ENCODE data around the gene ZNF112. TPM values are rescaled to one million over a fixed set of nuclear protein-coding genes. Genes with fewer than 3 reads are reported as not detected.

ZNF112 gene
- polyA plus RNA-seq, 1 of the 3 experiments (the other 2 are of a cell fraction) = 2.5 TPM

DNA sequence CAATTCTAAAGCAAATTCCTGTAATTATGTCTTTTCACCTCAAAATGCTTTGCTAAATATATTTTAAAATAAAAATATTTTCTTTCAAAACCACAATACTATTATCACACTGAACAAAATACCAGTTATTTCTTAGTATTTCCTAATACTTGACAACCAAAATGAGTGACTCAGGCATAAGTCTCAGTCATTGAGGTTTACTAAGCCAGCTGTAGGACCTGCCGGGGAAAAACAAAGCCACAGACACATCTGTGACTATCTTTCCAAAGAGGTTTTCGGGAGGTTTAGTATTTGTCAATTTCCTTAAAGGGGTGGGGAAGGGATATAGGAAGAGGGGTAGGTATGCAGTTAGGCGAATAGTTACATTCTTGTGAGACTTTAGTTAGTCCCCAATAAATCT lies 48.5 kb downstream of the ZNF112 start (continued):
- TF ChIP-seq, protein P1, sequence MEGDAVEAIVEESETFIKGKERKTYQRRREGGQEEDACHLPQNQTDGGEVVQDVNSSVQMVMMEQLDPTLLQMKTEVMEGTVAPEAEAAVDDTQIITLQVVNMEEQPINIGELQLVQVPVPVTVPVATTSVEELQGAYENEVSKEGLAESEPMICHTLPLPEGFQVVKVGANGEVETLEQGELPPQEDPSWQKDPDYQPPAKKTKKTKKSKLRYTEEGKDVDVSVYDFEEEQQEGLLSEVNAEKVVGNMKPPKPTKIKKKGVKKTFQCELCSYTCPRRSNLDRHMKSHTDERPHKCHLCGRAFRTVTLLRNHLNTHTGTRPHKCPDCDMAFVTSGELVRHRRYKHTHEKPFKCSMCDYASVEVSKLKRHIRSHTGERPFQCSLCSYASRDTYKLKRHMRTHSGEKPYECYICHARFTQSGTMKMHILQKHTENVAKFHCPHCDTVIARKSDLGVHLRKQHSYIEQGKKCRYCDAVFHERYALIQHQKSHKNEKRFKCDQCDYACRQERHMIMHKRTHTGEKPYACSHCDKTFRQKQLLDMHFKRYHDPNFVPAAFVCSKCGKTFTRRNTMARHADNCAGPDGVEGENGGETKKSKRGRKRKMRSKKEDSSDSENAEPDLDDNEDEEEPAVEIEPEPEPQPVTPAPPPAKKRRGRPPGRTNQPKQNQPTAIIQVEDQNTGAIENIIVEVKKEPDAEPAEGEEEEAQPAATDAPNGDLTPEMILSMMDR (IDR thresholded peaks at IDR 0.05) = no peak
- TF ChIP-seq SMC3 (IDR thresholded peaks at IDR 0.05; ENCODE audit: low read depth, low read length) = no peak
- no peak for TF ChIP-seq FOXM1 (IDR thresholded peaks at IDR 0.05; ENCODE audit: low read depth)

DNA sequence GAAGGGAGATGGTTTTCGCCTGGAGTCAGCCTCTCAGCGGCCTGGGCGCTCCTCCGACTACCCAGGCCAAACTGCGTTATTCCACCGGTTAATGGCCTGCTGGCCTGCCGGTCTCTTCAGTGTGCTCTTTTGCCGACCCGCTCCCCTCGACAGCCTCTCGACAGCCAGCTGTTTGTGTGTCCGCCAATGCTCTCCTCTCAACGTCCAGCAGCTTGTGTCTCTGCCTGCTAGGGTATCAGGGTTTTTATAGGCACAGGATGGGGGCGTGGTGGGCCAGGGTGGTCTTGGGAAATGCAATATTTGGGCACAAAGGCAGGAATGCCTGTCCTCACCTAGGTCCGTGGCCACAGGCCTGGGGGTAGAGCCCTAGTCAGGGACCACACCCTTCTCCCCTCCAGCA lies 50.2 kb downstream of the ZNF112 start:
- Histone ChIP-seq H3K4me2 (no peak overlapping the region), H3K27me3 (ENCODE audit: insufficient read depth) (no peaks in the 10 kb centered on the region), H3K9ac (no peak overlapping the region), H2AFZ (ENCODE audit: low read depth) (no peak overlapping the region), H3K4me3 (ENCODE audit: low read depth in 2 of 2, low read length in 1 of 2) (no peak overlapping the region), H4K20me1 (ENCODE audit: insufficient read depth) (no peaks in the 10 kb centered on the region), H3K9me2 (no peaks in the 10 kb centered on the region), H3K4me1 (ENCODE audit: control insufficient read depth in 1 of 2, insufficient read depth in 2 of 2, low read depth in 1 of 2, low read length in 1 of 2) (peaks cover 0 to 4% of the 10 kb centered on the region in 2 experiments; a peak in 2 of 4 replicates), H3K36me3 (replicated peaks in 1 of 2; ENCODE audit: control insufficient read depth in 1 of 2, insufficient read depth in 2 of 2, low read length in 1 of 2) (peaks cover 7 to 9% of the 10 kb centered on the region in 2 experiments), H3F3A (replicated peaks; ENCODE audit: insufficient read depth) (peaks cover 10% of the 10 kb centered on the region), H3K9me3 (no peaks in the 10 kb centered on the region), H3K79me2 (ENCODE audit: insufficient read depth) (peaks cover 3% of the 10 kb centered on the region), H3K27ac (ENCODE audit: low read depth in 2 of 2, low read length in 1 of 2) (no peak overlapping the region)
- TF ChIP-seq ELF1 (IDR thresholded peaks at IDR 0.05) = no peak
- TF ChIP-seq, protein P2, sequence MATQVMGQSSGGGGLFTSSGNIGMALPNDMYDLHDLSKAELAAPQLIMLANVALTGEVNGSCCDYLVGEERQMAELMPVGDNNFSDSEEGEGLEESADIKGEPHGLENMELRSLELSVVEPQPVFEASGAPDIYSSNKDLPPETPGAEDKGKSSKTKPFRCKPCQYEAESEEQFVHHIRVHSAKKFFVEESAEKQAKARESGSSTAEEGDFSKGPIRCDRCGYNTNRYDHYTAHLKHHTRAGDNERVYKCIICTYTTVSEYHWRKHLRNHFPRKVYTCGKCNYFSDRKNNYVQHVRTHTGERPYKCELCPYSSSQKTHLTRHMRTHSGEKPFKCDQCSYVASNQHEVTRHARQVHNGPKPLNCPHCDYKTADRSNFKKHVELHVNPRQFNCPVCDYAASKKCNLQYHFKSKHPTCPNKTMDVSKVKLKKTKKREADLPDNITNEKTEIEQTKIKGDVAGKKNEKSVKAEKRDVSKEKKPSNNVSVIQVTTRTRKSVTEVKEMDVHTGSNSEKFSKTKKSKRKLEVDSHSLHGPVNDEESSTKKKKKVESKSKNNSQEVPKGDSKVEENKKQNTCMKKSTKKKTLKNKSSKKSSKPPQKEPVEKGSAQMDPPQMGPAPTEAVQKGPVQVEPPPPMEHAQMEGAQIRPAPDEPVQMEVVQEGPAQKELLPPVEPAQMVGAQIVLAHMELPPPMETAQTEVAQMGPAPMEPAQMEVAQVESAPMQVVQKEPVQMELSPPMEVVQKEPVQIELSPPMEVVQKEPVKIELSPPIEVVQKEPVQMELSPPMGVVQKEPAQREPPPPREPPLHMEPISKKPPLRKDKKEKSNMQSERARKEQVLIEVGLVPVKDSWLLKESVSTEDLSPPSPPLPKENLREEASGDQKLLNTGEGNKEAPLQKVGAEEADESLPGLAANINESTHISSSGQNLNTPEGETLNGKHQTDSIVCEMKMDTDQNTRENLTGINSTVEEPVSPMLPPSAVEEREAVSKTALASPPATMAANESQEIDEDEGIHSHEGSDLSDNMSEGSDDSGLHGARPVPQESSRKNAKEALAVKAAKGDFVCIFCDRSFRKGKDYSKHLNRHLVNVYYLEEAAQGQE (IDR thresholded peaks at IDR 0.05; ENCODE audit: low read depth, low read length) = no peak
- TF ChIP-seq, protein P3, sequence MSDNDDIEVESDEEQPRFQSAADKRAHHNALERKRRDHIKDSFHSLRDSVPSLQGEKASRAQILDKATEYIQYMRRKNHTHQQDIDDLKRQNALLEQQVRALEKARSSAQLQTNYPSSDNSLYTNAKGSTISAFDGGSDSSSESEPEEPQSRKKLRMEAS (IDR thresholded peaks at IDR 0.05; ENCODE audit: low read depth) = no peak
- TF ChIP-seq FOXJ3 (CRISPR knock-in tag; IDR thresholded peaks at IDR 0.05) = no peak
- no peak for TF ChIP-seq FOSL2 (IDR thresholded peaks at IDR 0.05; ENCODE audit: borderline replicate concordance, low read depth)
- DNase-seq = no peak
- WGBS (ENCODE audit: low lambda C conversion rate) = 85% methylated on average over 10 of the region's 15 CpGs
- ChIA-PET POLR2A (no interaction called here), CTCF (interaction anchor here (1.4 kb wide), 1 partner anchor 31 kb away, joined by 3 read pairs; no protein-coding TSS in a partner anchor)

DNA sequence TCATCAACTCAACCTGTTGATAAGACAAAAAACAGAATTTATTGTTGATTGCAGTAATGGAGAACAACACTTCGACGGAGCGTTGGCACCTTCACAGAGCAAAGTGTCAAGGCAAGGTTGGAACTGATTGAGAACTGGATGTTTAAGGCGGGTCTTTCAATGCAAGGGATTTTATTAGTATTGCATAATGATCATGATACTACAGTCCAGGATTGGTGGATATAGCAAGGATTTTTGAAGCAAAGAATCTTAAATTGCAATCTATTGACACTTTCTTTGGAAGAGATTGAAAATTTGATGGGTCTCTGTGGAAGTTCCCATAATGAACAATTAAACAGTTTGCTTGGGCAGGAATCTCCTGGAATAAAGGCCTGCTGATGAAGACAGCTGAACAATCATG lies 51.0 kb downstream of the ZNF112 start:
- Histone ChIP-seq H3K9ac (no peak overlapping the region), H3K9me3 (no peaks in the 10 kb centered on the region), H3K9me2 (no peaks in the 10 kb centered on the region), H3K27ac (ENCODE audit: low read depth in 2 of 2, low read length in 1 of 2) (no peak overlapping the region), H4K20me1 (ENCODE audit: insufficient read depth) (no peaks in the 10 kb centered on the region), H3K27me3 (ENCODE audit: insufficient read depth) (no peaks in the 10 kb centered on the region), H3K36me3 (replicated peaks in 1 of 2; ENCODE audit: control insufficient read depth in 1 of 2, insufficient read depth in 2 of 2, low read length in 1 of 2) (peaks cover 14% of the 10 kb centered on the region in 2 experiments), H2AFZ (ENCODE audit: low read depth) (peak overlapping the region; percentile 76), H3K79me2 (ENCODE audit: insufficient read depth) (peaks cover 3% of the 10 kb centered on the region), H3K4me2 (no peak overlapping the region), H3K4me3 (ENCODE audit: low read depth in 2 of 2, low read length in 1 of 2) (peak overlapping the region; percentile 81 to 94; a peak in 2 of 4 replicates), H3F3A (replicated peaks; ENCODE audit: insufficient read depth) (peaks cover 10% of the 10 kb centered on the region), H3K4me1 (ENCODE audit: control insufficient read depth in 1 of 2, insufficient read depth in 2 of 2, low read depth in 1 of 2, low read length in 1 of 2) (peaks cover 0 to 4% of the 10 kb centered on the region in 2 experiments; a peak in 2 of 4 replicates)
- TF ChIP-seq FOXJ3 (CRISPR knock-in tag; IDR thresholded peaks at IDR 0.05) (no peak), EZH2phosphoT487 (IDR thresholded peaks at IDR 0.05; ENCODE audit: borderline replicate concordance, low read depth) (no peak), EP300 (IDR thresholded peaks at IDR 0.05; ENCODE audit: borderline replicate concordance in 1 of 2, low read depth in 1 of 2, low read length in 1 of 2) (no peak), RCOR1 (IDR thresholded peaks at IDR 0.05; ENCODE audit: low read length) (no peak), JUND (IDR thresholded peaks at IDR 0.05) (no peak)
- TF ChIP-seq, protein P4, sequence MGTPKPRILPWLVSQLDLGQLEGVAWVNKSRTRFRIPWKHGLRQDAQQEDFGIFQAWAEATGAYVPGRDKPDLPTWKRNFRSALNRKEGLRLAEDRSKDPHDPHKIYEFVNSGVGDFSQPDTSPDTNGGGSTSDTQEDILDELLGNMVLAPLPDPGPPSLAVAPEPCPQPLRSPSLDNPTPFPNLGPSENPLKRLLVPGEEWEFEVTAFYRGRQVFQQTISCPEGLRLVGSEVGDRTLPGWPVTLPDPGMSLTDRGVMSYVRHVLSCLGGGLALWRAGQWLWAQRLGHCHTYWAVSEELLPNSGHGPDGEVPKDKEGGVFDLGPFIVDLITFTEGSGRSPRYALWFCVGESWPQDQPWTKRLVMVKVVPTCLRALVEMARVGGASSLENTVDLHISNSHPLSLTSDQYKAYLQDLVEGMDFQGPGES (IDR thresholded peaks at IDR 0.05; ENCODE audit: low read depth, low read length) = no peak
- no peak for DNase-seq
- POLR2A ChIA-PET = interaction anchor here (0.5 to 1.3 kb wide), 5 partner anchors 16 to 370 kb away, joined by 3 to 8 read pairs (median 3); partner anchors contain the start of genes ZNF227 and ZNF45
- CTCF ChIA-PET = no interaction called here
- 94% methylated on average over 4 of the region's 4 CpGs for WGBS (ENCODE audit: low lambda C conversion rate)

Data from SK-N-SH (cell line).